Measurements from ENCODE around the gene TIPARP.

- TF ChIP-seq CTCF (IDR thresholded peaks at IDR 0.05; ENCODE audit: low read length): no peak
- TF ChIP-seq EZH2 (optimal IDR thresholded peaks at IDR 0.05; ENCODE audit: low read depth, low read length): no peak
Measured at GRCh38 chr3:156749244-156749643, 74.9 kb downstream of the TIPARP start.

Data from MM.1S (cell line).